ENCODE data around the gene CFAP221.

Gene CFAP221

DNA sequence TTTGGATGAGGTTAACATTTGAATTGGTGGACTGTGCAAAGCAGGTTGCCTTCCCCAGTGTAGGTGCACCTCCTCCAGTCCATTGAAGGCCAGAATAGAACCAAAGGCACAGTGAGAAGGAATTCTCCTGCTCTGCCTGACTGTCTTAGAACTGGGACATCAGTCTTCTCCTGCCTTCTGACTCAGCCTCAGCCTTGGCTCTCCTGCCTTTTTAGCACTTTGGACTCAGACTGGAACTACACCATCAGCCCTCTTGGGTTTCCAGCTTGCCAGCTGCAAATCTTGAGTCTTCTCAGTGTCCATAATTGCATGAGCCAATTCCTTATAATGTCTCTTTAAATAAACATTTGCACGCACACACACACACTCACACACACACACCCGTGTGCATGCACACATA, 126.8 kb downstream of the CFAP221 start:
- no peaks in the 10 kb centered on the region for H3F3A ChIP-seq (ENCODE audit: low read depth)
- H4K20me1 ChIP-seq (ENCODE audit: insufficient read depth, low read length, poor library complexity, severe bottlenecking): no peaks in the 10 kb centered on the region
- no peak overlapping the region for H3K9ac ChIP-seq (ENCODE audit: low read depth, low read length, poor library complexity, severe bottlenecking)
- no peak overlapping the region for H2AFZ ChIP-seq (ENCODE audit: low read length)
- no peak overlapping the region for H3K4me2 ChIP-seq (ENCODE audit: low read depth, low read length, poor library complexity, severe bottlenecking)
- no peak overlapping the region for H3K4me3 ChIP-seq (ENCODE audit: low read length, poor library complexity, severe bottlenecking)
- H3K79me2 ChIP-seq (ENCODE audit: insufficient read depth, low read length): no peaks in the 10 kb centered on the region
- TF ChIP-seq CTCF (conservative IDR thresholded peaks at IDR 0.05; ENCODE audit: low read length): no peak
- no peak for TF ChIP-seq EZH2phosphoT487 (IDR thresholded peaks at IDR 0.05; ENCODE audit: borderline replicate concordance)
- H3K36me3 ChIP-seq (ENCODE audit: insufficient read depth, low read length): no peaks in the 10 kb centered on the region
- no peaks in the 10 kb centered on the region for H3K27me3 ChIP-seq (ENCODE audit: insufficient read depth, low read length, poor library complexity, severe bottlenecking)
- H3K9me2 ChIP-seq (replicated peaks; ENCODE audit: low read depth, low read length): no peaks in the 10 kb centered on the region
- H3K4me1 ChIP-seq (ENCODE audit: insufficient read depth, low read length, poor library complexity, severe bottlenecking): no peaks in the 10 kb centered on the region
- H3K9me3 ChIP-seq (ENCODE audit: insufficient read depth, low read depth, low read length): no peaks in the 10 kb centered on the region

DNA sequence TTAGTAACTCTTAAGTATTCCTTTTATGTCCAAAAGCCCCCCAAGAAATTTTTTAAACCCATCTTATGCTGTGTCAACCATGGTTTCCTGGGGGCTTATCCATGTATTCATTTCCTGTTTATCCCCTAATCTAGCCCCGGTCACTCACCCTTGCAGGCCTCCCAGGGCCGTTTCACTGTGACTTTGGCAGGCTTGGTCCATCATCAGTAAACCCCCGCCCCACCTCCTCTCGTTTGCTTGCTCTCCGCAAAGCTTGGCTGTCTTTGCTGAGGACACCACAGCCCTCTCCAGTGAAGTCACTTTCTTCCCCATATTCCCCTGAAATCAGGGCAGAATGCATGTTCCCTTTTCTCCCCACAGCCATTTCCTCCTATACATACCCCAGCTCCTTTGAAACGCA, 127.5 kb downstream of the CFAP221 start:
- Histone ChIP-seq H2AFZ (ENCODE audit: low read length) (peak overlapping the region; percentile 65; the same call in 1 of the 2 replicates), H3F3A (ENCODE audit: low read depth) (no peaks in the 10 kb centered on the region), H3K27me3 (ENCODE audit: insufficient read depth, low read length, poor library complexity, severe bottlenecking) (no peaks in the 10 kb centered on the region), H3K4me2 (ENCODE audit: low read depth, low read length, poor library complexity, severe bottlenecking) (no peak overlapping the region), H3K4me1 (ENCODE audit: insufficient read depth, low read length, poor library complexity, severe bottlenecking) (no peaks in the 10 kb centered on the region), H3K9me2 (replicated peaks; ENCODE audit: low read depth, low read length) (no peaks in the 10 kb centered on the region), H3K79me2 (ENCODE audit: insufficient read depth, low read length) (no peaks in the 10 kb centered on the region), H3K9ac (ENCODE audit: low read depth, low read length, poor library complexity, severe bottlenecking) (no peak overlapping the region), H3K36me3 (ENCODE audit: insufficient read depth, low read length) (no peaks in the 10 kb centered on the region), H3K4me3 (ENCODE audit: low read length, poor library complexity, severe bottlenecking) (no peak overlapping the region), H3K9me3 (ENCODE audit: insufficient read depth, low read depth, low read length) (no peaks in the 10 kb centered on the region), H4K20me1 (ENCODE audit: insufficient read depth, low read length, poor library complexity, severe bottlenecking) (no peaks in the 10 kb centered on the region)
- TF ChIP-seq CTCF (conservative IDR thresholded peaks at IDR 0.05; ENCODE audit: low read length) (no peak), EZH2phosphoT487 (IDR thresholded peaks at IDR 0.05; ENCODE audit: borderline replicate concordance) (no peak)

GRCh38 chr2:119672161-119672862, 128.1 kb downstream of the CFAP221 start:
- Histone ChIP-seq H3F3A (ENCODE audit: low read depth) (no peaks in the 10 kb centered on the region), H3K27me3 (ENCODE audit: insufficient read depth, low read length, poor library complexity, severe bottlenecking) (no peaks in the 10 kb centered on the region), H3K9me2 (replicated peaks; ENCODE audit: low read depth, low read length) (no peaks in the 10 kb centered on the region), H3K4me2 (ENCODE audit: low read depth, low read length, poor library complexity, severe bottlenecking) (no peak overlapping the region), H3K79me2 (ENCODE audit: insufficient read depth, low read length) (no peaks in the 10 kb centered on the region), H3K9me3 (ENCODE audit: insufficient read depth, low read depth, low read length) (no peaks in the 10 kb centered on the region), H3K4me3 (ENCODE audit: low read length, poor library complexity, severe bottlenecking) (no peak overlapping the region), H2AFZ (ENCODE audit: low read length) (peak overlapping the region; percentile 65), H3K36me3 (ENCODE audit: insufficient read depth, low read length) (no peaks in the 10 kb centered on the region), H3K9ac (ENCODE audit: low read depth, low read length, poor library complexity, severe bottlenecking) (no peak overlapping the region), H4K20me1 (ENCODE audit: insufficient read depth, low read length, poor library complexity, severe bottlenecking) (no peaks in the 10 kb centered on the region), H3K4me1 (ENCODE audit: insufficient read depth, low read length, poor library complexity, severe bottlenecking) (no peaks in the 10 kb centered on the region)
- no peak for TF ChIP-seq EZH2phosphoT487 (IDR thresholded peaks at IDR 0.05; ENCODE audit: borderline replicate concordance)
- no peak for TF ChIP-seq CTCF (conservative IDR thresholded peaks at IDR 0.05; ENCODE audit: low read length)
